Measurements from ENCODE around the gene BAK1.

DNA sequence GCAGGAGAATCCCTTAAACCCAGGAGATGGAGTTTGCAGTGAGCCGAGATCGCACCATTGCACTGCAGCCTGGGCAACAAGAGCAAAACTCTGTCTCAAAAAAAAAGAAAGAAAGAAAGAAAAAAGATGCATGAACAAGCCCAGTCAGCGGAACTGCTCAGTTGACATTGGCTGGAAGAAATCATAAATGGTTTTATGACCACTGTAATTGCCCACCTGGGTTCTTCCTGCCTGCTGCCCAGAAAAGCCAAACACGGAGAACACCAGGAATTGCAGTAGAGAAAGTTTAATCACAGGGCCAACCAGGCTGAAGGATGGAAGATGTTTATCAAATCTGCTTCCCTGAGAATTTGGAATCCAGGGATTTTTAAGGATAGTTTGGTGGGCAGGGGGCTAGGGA lies 22.7 kb downstream of the BAK1 start:
- TF ChIP-seq EZH2 (IDR thresholded peaks at IDR 0.05; ENCODE audit: insufficient read depth, poor library complexity, severe bottlenecking) (no peak), EZH2phosphoT487 (IDR thresholded peaks at IDR 0.05; ENCODE audit: insufficient read depth, low read depth) (no peak)

All from GM23248 (cell line).